ENCODE measurements around the gene IGSF11. TPM values are rescaled to one million over a fixed set of nuclear protein-coding genes. Genes with fewer than 3 reads are reported as not detected.

Gene IGSF11
- total and polyA plus RNA-seq, 9 of the 15 experiments (the other 6 are each of a cell fraction or from before 2014, with no cell fraction given): 1.2 to 2.8 (median 1.7) TPM

GRCh38 chr3:118863731-118864322, 170.8 kb downstream of the IGSF11 start:
- H3K79me2 ChIP-seq (ENCODE audit: control insufficient read depth, insufficient read depth, low read length): no peaks in the 10 kb centered on the region
- CTCF ChIA-PET (ENCODE audit: low intra/inter-chr PET ratio): no interaction called here
- no peak overlapping the region for H3K4me2 ChIP-seq (ENCODE audit: insufficient read depth, low read length)
- POLR2A ChIA-PET: interaction anchor here (1.1 kb wide), 1 partner anchor 21 kb away, joined by 5 read pairs; no protein-coding TSS in a partner anchor
- in situ Hi-C loops (cut with MboI) (no loop called here), intact Hi-C loops (cut with micrococcal nuclease) (no loop called here)
- H2AFZ ChIP-seq (ENCODE audit: low read depth, low read length): no peak overlapping the region
- ATAC-seq (peak; percentile 83), DNase-seq (ENCODE audit: extremely low read depth in 1 of 4, low spot score in 3 of 4) (peak in 1 of 4 experiments; percentile 25), FAIRE-seq (no peak)
- WGBS (ENCODE audit: insufficient coverage, low coverage, missing lambda C conversion rate): 14% methylated on average over 1 of the region's 1 CpG
- no peaks in the 10 kb centered on the region for H3K4me1 ChIP-seq (replicated peaks in 1 of 2; ENCODE audit: control insufficient read depth in 2 of 2, insufficient read depth in 2 of 2, low read length in 2 of 2)
- no TSS peak for BruUV-seq (replicated peaks)
- H3K4me3 ChIP-seq: no peak overlapping the region
- no peaks in the 10 kb centered on the region for H3K36me3 ChIP-seq (ENCODE audit: control insufficient read depth, insufficient read depth, low read length)
- no peak overlapping the region for H3K9ac ChIP-seq (ENCODE audit: insufficient read depth in 1 of 2, low read depth in 2 of 2, low read length in 2 of 2)
- no peak overlapping the region for H3K27ac ChIP-seq (ENCODE audit: extremely low read depth, low read depth, low read length)
- H3K9me3 ChIP-seq (replicated peaks; ENCODE audit: control insufficient read depth, insufficient read depth, low read depth, low read length): no peaks in the 10 kb centered on the region
- H3K27me3 ChIP-seq (ENCODE audit: control insufficient read depth in 2 of 2, insufficient read depth in 2 of 2, low read length in 2 of 2): no peaks in the 10 kb centered on the region
- no peaks in the 10 kb centered on the region for H4K20me1 ChIP-seq (replicated peaks; ENCODE audit: control insufficient read depth, insufficient read depth, low read length)
- no peaks in the 10 kb centered on the region for H3K9me1 ChIP-seq (ENCODE audit: control insufficient read depth, insufficient read depth, low read length)
- TF ChIP-seq AFF1 (IDR thresholded peaks at IDR 0.05; ENCODE audit: low read depth in 1 of 2, partially characterized antibody in 2 of 2): no peak
- TF ChIP-seq ZBTB49 (CRISPR knock-in tag; IDR thresholded peaks at IDR 0.05; ENCODE audit: borderline replicate concordance): no peak
- TF ChIP-seq ZBTB26 (CRISPR knock-in tag; IDR thresholded peaks at IDR 0.05): no peak
- TF ChIP-seq ELF4 (CRISPR knock-in tag; IDR thresholded peaks at IDR 0.05): no peak
- TF ChIP-seq, protein P1, sequence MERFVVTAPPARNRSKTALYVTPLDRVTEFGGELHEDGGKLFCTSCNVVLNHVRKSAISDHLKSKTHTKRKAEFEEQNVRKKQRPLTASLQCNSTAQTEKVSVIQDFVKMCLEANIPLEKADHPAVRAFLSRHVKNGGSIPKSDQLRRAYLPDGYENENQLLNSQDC (CRISPR knock-in tag; IDR thresholded peaks at IDR 0.05): no peak
- no peak for TF ChIP-seq SRF (CRISPR knock-in tag; IDR thresholded peaks at IDR 0.05)
- TF ChIP-seq KLF16 (IDR thresholded peaks at IDR 0.05): no peak
- no peak for TF ChIP-seq MAZ (CRISPR knock-in tag; conservative IDR thresholded peaks at IDR 0.05 in 1 of 2, IDR thresholded peaks at IDR 0.05 in 1 of 2)
- TF ChIP-seq TBL1XR1 (IDR thresholded peaks at IDR 0.05; ENCODE audit: low read length in 2 of 2): no peak
- TF ChIP-seq MTF1 (CRISPR knock-in tag; IDR thresholded peaks at IDR 0.05; ENCODE audit: borderline replicate concordance): no peak
- TF ChIP-seq RAD21 (CRISPR knock-in tag; conservative IDR thresholded peaks at IDR 0.05 in 1 of 2, IDR thresholded peaks at IDR 0.05 in 1 of 2): 0 out of 4 replicates have a peak, but pooled peaks of 1 of the 2 experiments have one; percentile 8
- no peak for TF ChIP-seq TRIM24 (IDR thresholded peaks at IDR 0.05)
- no peak for TF ChIP-seq ZNF583 (CRISPR knock-in tag; IDR thresholded peaks at IDR 0.05)
- TF ChIP-seq ZNF699 (CRISPR knock-in tag; IDR thresholded peaks at IDR 0.05; ENCODE audit: insufficient replicate concordance): no peak
